Panc1 (cell line): Measurements from ENCODE around the gene OLFML2B. TPM values are rescaled to one million over a fixed set of nuclear protein-coding genes. Genes with fewer than 3 reads are reported as not detected.

ENCODE experiments used
- ATAC-seq: fragments of 200-7000 bp; cut with Tn5 transposase; 2 replicates; pipeline ENCODE4 v1.9.1; 2020; ENCODE audit warnings: mild to moderate bottlenecking, moderate library complexity
- BruUV-seq: library from RNA; stranded (reverse); fragments of 400-500 nt; replicated peaks from 2 replicates; lab custom pipeline; 2021; lab: Mats Ljungman, UMichigan
- CTCF ChIA-PET: fragments of 300-600 bp; sonication (Branson Sonifier 250); formaldehyde crosslinking; loops from one replicate; lab custom pipeline; 2022; ENCODE audit warnings: antibody characterized with exemption; lab: Charles Lee
- POLR2A ChIA-PET: fragments of 300-600 bp; sonication (Branson Sonifier 250); formaldehyde crosslinking; loops from one replicate; lab custom pipeline; 2022; ENCODE audit warnings: antibody characterized with exemption; lab: Charles Lee
- DNase-seq: peaks from one replicate; pipeline ENCODE4 v3.0.0-alpha.2; 2010; ENCODE audit warnings: low read depth, low spot score
- H3K27ac ChIP-seq: 2 replicates; pipeline ENCODE4 v1.5.1; 2011; ENCODE audit warnings: mild to moderate bottlenecking, low read length, inconsistent platforms
- H3K27me3 ChIP-seq: fragments of 200-500 bp; sonication (Bioruptor generic); 2 replicates; pipeline ENCODE4 v1.6.0; 2014; ENCODE audit warnings: low read length, inconsistent platforms; ENCODE audit not compliant: control insufficient read depth, insufficient read depth
- H3K36me3 ChIP-seq: fragments of 200-500 bp; sonication (Bioruptor generic); 2 replicates; pipeline ENCODE4 v1.5.1; 2014; ENCODE audit warnings: inconsistent platforms, mild to moderate bottlenecking, low read length, moderate library complexity; ENCODE audit not compliant: control insufficient read depth, insufficient read depth
- H3K4me1 ChIP-seq: 2 replicates; pipeline ENCODE4 v1.5.1; 2011; ENCODE audit warnings: inconsistent platforms, mild to moderate bottlenecking, low read length, moderate library complexity; ENCODE audit not compliant: control insufficient read depth, insufficient read depth
- H3K4me3 ChIP-seq, 2 experiments: 2 replicates each; pipeline ENCODE4 v1.5.1; 2011 to 2012; ENCODE audit warnings: low read depth in 2 of 2, low read length in 2 of 2, mild to moderate bottlenecking in 2 of 2, inconsistent platforms in 1 of 2, moderate library complexity in 1 of 2
- H3K9me3 ChIP-seq: fragments of 200-500 bp; sonication (Bioruptor generic); 2 replicates; pipeline ENCODE4 v1.5.1; 2014; ENCODE audit warnings: low read depth, mild to moderate bottlenecking, inconsistent platforms, low read length, moderate library complexity; ENCODE audit not compliant: control insufficient read depth, insufficient read depth
- POLR2AphosphoS5 ChIP-seq: IDR thresholded peaks from 2 replicates; pipeline ENCODE4 v1.6.1; 2012; ENCODE audit warnings: mild to moderate bottlenecking, low read depth, low read length, moderate library complexity
- SIN3A ChIP-seq: IDR thresholded peaks from 2 replicates; pipeline ENCODE4 v1.6.1; 2012; ENCODE audit warnings: low read depth, mild to moderate bottlenecking, low read length, moderate library complexity, borderline replicate concordance; ENCODE audit not compliant: insufficient read depth
- TCF7L2 ChIP-seq: IDR thresholded peaks from 2 replicates; pipeline ENCODE4 v1.6.1; 2011; ENCODE audit warnings: mild to moderate bottlenecking, low read depth, low read length, inconsistent platforms
- in situ Hi-C: cut with HindIII; loops from 2 replicates; pipeline ENCODE4 v1.10.0; 2016; ENCODE audit warnings: low sequenced_read_pairs, low pct_unique_long_range_greater_than_20kb
- intact Hi-C: fragments of 100-400 bp; cut with micrococcal nuclease; formaldehyde crosslinking; loops from one replicate; pipeline ENCODE4 v1.10.0; 2022; ENCODE audit not compliant: unreplicated experiment
- total RNA-seq: library from RNA; stranded (reverse); gene quantifications from one replicate; pipeline ENCODE4 v1.2.1, GENCODE V29; 2021; ENCODE audit not compliant: unreplicated experiment
- TF ChIP-seq, protein P1 (sequence below): fragments of 450-650 bp; IDR thresholded peaks from 2 replicates; pipeline ENCODE4 v1.5.1; 2017; ENCODE audit warnings: mild to moderate bottlenecking
- TF ChIP-seq, protein P2 (sequence below), 2 experiments: IDR thresholded peaks; 2 replicates each; pipeline ENCODE4 v1.6.1; 2011 to 2012; ENCODE audit warnings: low read depth in 2 of 2, control low read depth in 1 of 2, low read length in 1 of 2, mild to moderate bottlenecking in 1 of 2, moderate library complexity in 1 of 2; ENCODE audit not compliant: insufficient read depth in 1 of 2

OLFML2B gene
- total RNA-seq, 1 experiment from 2014 or later, result 1.5 TPM

DNA sequence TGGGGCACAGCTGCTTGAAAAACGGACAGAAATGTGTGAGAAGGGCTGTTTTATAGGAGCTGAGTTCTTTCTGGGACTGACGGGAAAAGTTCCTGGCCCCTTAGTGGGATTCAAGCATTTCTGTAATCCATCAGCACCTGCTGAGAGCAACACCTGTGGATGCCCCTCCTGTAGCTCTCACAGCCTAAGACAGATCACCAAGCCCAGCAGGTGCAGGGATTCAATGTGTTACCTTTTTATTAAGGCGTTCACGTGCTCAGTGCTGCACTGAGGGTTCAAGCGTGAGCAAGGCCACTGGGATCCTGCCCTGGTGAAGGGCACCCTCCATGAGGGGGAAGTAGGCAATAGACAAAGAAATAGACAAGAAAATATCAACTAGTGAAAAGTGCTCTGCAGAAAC is 14.9 kb downstream of the OLFML2B start:
- ATAC-seq, result no peak
- no TSS peak for BruUV-seq
- intact Hi-C loops, result no loop called here
- TF ChIP-seq, protein P1, sequence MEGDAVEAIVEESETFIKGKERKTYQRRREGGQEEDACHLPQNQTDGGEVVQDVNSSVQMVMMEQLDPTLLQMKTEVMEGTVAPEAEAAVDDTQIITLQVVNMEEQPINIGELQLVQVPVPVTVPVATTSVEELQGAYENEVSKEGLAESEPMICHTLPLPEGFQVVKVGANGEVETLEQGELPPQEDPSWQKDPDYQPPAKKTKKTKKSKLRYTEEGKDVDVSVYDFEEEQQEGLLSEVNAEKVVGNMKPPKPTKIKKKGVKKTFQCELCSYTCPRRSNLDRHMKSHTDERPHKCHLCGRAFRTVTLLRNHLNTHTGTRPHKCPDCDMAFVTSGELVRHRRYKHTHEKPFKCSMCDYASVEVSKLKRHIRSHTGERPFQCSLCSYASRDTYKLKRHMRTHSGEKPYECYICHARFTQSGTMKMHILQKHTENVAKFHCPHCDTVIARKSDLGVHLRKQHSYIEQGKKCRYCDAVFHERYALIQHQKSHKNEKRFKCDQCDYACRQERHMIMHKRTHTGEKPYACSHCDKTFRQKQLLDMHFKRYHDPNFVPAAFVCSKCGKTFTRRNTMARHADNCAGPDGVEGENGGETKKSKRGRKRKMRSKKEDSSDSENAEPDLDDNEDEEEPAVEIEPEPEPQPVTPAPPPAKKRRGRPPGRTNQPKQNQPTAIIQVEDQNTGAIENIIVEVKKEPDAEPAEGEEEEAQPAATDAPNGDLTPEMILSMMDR, result no peak
- no peak for TF ChIP-seq SIN3A
- no peak for TF ChIP-seq POLR2AphosphoS5
- TF ChIP-seq, protein P2, sequence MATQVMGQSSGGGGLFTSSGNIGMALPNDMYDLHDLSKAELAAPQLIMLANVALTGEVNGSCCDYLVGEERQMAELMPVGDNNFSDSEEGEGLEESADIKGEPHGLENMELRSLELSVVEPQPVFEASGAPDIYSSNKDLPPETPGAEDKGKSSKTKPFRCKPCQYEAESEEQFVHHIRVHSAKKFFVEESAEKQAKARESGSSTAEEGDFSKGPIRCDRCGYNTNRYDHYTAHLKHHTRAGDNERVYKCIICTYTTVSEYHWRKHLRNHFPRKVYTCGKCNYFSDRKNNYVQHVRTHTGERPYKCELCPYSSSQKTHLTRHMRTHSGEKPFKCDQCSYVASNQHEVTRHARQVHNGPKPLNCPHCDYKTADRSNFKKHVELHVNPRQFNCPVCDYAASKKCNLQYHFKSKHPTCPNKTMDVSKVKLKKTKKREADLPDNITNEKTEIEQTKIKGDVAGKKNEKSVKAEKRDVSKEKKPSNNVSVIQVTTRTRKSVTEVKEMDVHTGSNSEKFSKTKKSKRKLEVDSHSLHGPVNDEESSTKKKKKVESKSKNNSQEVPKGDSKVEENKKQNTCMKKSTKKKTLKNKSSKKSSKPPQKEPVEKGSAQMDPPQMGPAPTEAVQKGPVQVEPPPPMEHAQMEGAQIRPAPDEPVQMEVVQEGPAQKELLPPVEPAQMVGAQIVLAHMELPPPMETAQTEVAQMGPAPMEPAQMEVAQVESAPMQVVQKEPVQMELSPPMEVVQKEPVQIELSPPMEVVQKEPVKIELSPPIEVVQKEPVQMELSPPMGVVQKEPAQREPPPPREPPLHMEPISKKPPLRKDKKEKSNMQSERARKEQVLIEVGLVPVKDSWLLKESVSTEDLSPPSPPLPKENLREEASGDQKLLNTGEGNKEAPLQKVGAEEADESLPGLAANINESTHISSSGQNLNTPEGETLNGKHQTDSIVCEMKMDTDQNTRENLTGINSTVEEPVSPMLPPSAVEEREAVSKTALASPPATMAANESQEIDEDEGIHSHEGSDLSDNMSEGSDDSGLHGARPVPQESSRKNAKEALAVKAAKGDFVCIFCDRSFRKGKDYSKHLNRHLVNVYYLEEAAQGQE (IDR thresholded peaks at IDR 0.05; ENCODE audit: insufficient read depth in 1 of 2, low read depth in 2 of 2, low read length in 1 of 2), result no peak
- TF ChIP-seq TCF7L2, result no peak
- H3K4me3 ChIP-seq, result no peak overlapping the region
- DNase-seq, result no peak
- H3K27me3 ChIP-seq, result no peaks in the 10 kb centered on the region
- no peak overlapping the region for H3K27ac ChIP-seq
- POLR2A ChIA-PET, result no interaction called here
- CTCF ChIA-PET, result no interaction called here
- H3K9me3 ChIP-seq, result no peaks in the 10 kb centered on the region
- no peaks in the 10 kb centered on the region for H3K36me3 ChIP-seq
- in situ Hi-C loops, result no loop called here
- peaks cover 4% of the 10 kb centered on the region; the same call in 1 of the 2 replicates for H3K4me1 ChIP-seq

DNA sequence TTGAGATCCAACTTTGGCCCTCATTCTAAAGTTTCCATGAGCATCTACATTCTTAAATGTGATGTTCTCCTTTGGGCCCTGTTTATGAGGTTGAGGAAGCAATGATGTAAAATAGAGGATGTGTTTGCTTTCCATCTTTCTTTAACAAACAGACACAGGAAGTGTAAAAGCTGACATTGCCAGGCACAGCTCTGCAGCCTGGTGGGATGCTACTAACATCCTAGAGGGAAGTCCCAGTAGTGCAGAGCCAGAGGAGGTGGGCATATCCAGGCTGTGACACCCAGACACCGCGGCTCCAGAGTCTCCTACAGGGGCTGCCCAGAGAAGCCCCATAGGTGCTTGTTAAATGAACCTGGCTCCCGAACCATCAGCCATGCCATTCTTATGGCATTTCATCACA is 16.2 kb downstream of the OLFML2B start:
- no TSS peak for BruUV-seq
- Histone ChIP-seq H3K9me3 (no peaks in the 10 kb centered on the region), H3K27me3 (no peaks in the 10 kb centered on the region), H3K4me1 (peaks cover 7% of the 10 kb centered on the region; the same call in 1 of the 2 replicates), H3K27ac (no peak overlapping the region), H3K36me3 (no peaks in the 10 kb centered on the region), H3K4me3 (no peak overlapping the region)
- ATAC-seq, result no peak
- no peak for DNase-seq
- POLR2A ChIA-PET, result no interaction called here
- no peak for TF ChIP-seq SIN3A
- no peak for TF ChIP-seq TCF7L2
- TF ChIP-seq, protein P1, result no peak
- no peak for TF ChIP-seq POLR2AphosphoS5
- TF ChIP-seq, protein P2 (IDR thresholded peaks at IDR 0.05; ENCODE audit: insufficient read depth in 1 of 2, low read depth in 2 of 2, low read length in 1 of 2), result no peak
- CTCF ChIA-PET, result no interaction called here
- in situ Hi-C loops (no loop called here), intact Hi-C loops (no loop called here)
